ENCODE measurements around the gene DPEP1.

Gene DPEP1

DNA sequence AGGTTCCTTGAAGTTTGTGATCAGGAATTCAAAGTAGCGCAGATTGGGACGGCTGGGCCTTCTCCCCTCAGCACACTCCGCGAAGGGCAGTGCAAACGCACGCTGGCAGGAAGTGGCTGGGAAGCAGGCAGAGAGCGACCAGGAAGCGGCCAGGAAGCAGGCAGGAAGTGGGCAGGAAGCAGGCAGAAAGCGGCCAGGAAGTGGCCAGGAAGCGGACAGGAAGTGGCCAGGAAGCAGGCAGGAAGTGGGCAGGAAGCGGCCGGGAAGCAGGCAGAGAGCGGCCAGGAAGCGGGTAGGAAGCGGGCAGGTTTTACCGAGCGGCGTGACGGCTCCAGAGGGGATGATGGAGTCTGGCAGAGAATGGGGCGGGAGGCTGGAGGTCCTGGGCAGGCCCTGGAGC, 3.2 kb downstream of the DPEP1 start:
- TF ChIP-seq POLR2AphosphoS5 (IDR thresholded peaks at IDR 0.05; ENCODE audit: low read depth, low read length) (no peak), TAF1 (IDR thresholded peaks at IDR 0.05; ENCODE audit: borderline replicate concordance, low read depth, low read length) (no peak), POLR2A (IDR thresholded peaks at IDR 0.05; ENCODE audit: low read depth, low read length) (no peak)
- DNase-seq (ENCODE audit: insufficient read length) (no peak), FAIRE-seq (no peak)

DNA sequence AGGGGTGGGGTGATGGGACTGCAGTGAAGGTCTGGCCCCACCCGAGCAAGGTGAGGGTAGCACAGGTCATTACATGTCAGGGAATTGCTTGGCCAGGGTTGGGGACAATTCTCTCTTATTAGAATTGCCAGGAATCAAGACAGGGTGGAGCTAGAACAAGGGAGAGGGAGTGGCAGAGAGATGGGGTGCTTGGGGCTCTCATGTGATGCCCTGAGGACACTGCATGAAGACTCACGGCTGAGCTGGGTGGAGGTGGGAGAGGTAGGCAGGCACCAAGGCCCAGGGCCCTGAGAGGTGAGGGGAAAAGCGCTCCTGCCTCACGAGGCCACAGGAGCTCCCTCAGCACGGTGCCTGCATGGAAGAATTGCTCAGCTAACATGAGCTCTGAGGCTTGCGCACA, 3.6 kb downstream of the DPEP1 start:
- DNase-seq (ENCODE audit: insufficient read length): no peak
- TF ChIP-seq POLR2A (IDR thresholded peaks at IDR 0.05; ENCODE audit: low read depth, low read length): no peak
- no peak for TF ChIP-seq TAF1 (IDR thresholded peaks at IDR 0.05; ENCODE audit: borderline replicate concordance, low read depth, low read length)
- TF ChIP-seq POLR2AphosphoS5 (IDR thresholded peaks at IDR 0.05; ENCODE audit: low read depth, low read length): no peak
- no peak for FAIRE-seq

DNA sequence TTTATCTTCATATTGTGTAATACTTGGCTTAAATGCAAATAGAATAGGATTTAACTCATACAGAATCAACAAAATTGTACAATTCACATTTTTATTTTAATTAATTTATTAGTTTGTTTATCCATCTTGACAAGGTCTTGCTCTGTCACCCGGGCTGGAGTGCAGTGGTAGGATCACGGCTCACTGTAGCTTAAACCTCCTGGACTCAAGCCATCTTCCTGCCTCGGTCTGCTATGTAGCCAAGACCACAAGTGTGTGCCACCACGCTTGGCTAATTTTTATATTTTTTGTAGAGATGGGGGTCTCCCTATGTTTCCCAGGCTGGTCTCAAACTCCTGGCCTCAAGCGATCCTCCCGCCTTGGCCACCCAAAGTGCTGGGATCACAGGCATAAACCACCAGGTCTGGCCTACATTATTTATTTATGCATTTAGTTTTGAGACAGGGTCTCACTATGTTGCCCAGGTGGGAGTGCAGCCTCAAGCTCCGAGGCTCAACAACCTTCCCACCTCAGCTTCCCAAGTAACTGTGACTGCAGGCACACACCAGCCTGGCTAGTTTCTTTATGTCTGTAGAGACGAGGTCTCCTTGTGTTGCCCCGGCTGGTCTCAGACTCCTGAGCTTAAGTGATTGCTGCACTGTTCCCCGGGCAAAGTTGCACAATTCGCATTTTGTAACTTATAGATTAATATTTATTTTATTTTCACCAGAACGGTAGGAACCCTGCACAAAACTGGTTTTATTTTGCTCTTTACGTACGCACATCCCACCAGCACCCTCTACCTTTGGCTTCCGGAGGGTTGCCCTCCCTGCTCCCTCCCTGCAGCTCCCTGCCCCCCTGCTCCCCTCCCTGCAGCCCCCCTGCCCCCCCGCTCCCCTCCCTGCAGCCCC, 4.9 kb downstream of the DPEP1 start:
- TF ChIP-seq TAF1 (IDR thresholded peaks at IDR 0.05; ENCODE audit: borderline replicate concordance, low read depth, low read length): no peak
- TF ChIP-seq POLR2A (IDR thresholded peaks at IDR 0.05; ENCODE audit: low read depth, low read length): no peak
- no peak for TF ChIP-seq POLR2AphosphoS5 (IDR thresholded peaks at IDR 0.05; ENCODE audit: low read depth, low read length)
- FAIRE-seq: no peak
- DNase-seq (ENCODE audit: insufficient read length): no peak

DNA sequence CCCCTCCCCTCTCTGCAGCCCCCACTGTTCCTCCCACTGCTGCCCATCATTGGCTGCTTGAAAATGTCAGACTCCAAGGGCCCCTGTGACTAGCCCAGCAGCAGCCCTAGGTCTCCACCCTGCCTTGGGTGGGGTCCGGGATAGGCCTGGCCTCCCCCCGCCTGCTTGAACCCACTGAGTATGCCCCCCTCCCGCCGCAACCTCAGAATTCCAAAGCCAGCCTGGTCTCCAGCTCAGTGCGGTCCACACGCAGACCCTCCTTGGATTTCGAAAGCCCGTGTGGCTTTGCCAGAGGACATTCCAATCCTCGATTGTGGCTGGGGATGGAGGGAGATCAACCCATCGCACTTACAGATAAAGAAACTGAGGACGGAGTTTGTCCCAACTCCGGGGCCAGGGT, 6.4 kb downstream of the DPEP1 start:
- FAIRE-seq (no peak), DNase-seq (ENCODE audit: insufficient read length) (no peak)
- TF ChIP-seq POLR2AphosphoS5 (IDR thresholded peaks at IDR 0.05; ENCODE audit: low read depth, low read length): no peak
- TF ChIP-seq TAF1 (IDR thresholded peaks at IDR 0.05; ENCODE audit: borderline replicate concordance, low read depth, low read length): no peak
- no peak for TF ChIP-seq POLR2A (IDR thresholded peaks at IDR 0.05; ENCODE audit: low read depth, low read length)

DNA sequence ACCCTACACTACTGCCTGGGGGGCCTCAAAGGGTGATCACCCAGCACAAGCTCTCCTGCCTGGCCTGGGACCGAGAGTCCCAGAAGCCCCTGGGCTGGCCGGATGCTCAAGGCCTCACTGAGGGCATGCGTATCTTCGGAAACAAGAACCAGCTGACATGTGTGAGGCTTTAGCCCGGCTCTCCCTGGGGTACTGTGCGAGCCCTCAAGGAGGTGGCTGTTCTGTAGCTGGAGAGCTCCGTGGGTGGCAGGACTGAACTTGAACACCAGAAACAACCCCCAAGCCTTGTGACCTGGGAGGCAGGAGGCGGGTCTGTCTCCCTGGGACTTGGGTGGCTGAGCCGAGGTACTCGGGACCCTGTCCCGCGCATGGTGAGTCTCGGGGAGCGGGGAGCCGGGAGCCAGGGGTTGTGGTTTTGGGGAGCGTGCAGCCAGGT, 7.0 kb downstream of the DPEP1 start:
- FAIRE-seq (no peak), DNase-seq (ENCODE audit: insufficient read length) (no peak)
- TF ChIP-seq POLR2A (IDR thresholded peaks at IDR 0.05; ENCODE audit: low read depth, low read length): no peak
- no peak for TF ChIP-seq POLR2AphosphoS5 (IDR thresholded peaks at IDR 0.05; ENCODE audit: low read depth, low read length)
- TF ChIP-seq TAF1 (IDR thresholded peaks at IDR 0.05; ENCODE audit: borderline replicate concordance, low read depth, low read length): no peak

DNA sequence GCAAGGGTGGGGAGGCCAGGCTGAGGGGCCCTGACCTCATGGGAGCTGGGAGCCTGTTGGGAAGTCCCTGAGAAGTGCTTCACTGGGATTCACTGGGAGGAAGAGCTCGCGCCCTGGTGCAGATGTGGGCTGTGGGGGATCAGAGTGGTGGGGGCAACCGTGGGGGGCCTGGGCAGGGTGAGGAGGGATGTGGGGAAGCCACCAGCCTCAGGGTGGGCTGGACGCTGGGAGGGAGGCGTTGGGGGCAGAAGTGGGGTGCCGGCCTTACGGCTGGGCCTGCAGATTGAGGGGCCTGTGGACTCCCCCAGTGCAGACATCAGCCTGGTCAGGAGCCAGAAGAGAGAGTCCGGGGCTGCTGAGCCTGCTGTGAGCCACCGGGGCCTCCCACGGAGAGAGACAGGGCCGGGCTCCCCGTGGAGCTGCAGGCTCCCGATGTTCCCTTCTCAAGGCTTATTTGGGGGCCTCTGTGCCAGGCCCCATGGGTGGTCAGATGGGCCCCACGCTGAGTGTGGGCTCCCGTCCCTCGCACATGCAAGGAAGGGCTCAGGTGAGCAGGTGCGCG, 7.8 kb downstream of the DPEP1 start:
- TF ChIP-seq TAF1 (IDR thresholded peaks at IDR 0.05; ENCODE audit: borderline replicate concordance, low read depth, low read length) (no peak), POLR2A (IDR thresholded peaks at IDR 0.05; ENCODE audit: low read depth, low read length) (no peak), POLR2AphosphoS5 (IDR thresholded peaks at IDR 0.05; ENCODE audit: low read depth, low read length) (no peak)
- DNase-seq (ENCODE audit: insufficient read length) (no peak), FAIRE-seq (no peak)

DNA sequence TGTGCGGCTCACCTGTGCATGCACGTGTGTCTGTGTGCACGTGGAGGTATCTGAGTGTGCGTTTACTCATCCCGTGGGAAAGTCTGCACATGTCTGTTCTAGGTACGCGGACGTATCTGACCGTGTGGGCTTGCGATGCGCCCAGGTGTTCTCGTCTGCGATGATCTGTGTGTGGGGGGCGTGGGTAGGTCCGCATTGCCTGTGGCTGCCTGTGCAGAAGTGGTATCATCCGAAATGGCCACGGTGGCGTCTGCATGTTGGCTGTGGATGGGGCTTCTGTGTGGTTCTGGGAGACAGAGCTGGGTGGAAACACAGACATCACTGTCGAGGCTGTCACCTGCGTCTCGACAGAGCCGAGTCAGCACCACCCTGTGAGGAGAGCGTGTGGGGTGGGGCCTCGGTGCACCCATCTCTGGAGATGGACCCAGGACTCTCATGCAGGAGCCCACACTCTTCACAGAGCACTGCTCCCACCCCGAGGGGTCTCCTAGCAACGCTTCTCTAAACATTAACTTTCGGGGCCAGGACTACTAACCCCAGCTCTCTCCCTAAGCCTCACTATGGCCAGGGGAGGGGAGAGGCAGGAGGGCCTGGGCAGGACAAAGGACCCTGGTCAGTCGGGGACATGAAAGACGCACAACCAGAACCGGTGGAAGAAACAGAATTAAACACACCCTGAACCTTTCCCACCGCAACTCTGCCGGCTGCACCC, 8.4 kb downstream of the DPEP1 start:
- no peak for TF ChIP-seq TAF1 (IDR thresholded peaks at IDR 0.05; ENCODE audit: borderline replicate concordance, low read depth, low read length)
- no peak for TF ChIP-seq POLR2A (IDR thresholded peaks at IDR 0.05; ENCODE audit: low read depth, low read length)
- no peak for TF ChIP-seq POLR2AphosphoS5 (IDR thresholded peaks at IDR 0.05; ENCODE audit: low read depth, low read length)
- FAIRE-seq (no peak), DNase-seq (ENCODE audit: insufficient read length) (no peak)

DNA sequence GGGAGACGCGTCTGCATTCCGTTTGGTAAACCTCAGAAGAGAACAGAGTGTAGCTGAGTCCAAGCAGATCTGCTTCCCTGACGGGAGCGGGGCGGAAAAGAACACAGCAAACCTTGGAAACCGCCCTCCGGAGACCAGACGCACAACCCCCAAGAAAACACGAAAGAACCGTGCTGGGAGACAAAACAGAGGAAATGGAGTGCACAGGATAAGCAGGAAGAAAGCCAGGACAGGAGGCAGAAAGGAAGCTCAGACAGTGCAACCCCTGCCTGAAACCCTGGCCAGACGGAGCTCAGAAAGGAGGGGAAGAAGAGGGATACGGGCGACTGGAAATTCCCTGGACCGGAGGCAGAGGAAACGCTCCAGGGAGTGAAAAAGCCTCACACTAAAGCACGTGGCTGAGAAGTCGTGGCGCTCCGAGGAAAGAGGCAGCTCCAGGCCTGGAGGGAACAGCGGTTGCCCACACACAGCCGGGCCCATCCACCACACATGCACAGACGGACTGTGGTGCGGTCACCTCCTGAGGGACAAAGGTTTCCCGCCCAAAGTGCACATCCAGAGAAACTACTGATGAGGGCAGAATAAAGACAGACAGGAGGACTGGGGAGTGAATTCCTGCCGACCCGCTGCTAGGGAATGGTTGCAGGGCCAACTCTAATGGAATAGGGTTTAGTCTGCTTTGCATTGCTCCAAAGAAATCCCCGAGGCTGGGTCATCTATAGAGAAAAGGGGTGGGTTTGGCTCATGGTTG, 10.2 kb downstream of the DPEP1 start:
- no peak for FAIRE-seq
- DNase-seq (ENCODE audit: insufficient read length): no peak
- TF ChIP-seq POLR2A (IDR thresholded peaks at IDR 0.05; ENCODE audit: low read depth, low read length): no peak
- TF ChIP-seq POLR2AphosphoS5 (IDR thresholded peaks at IDR 0.05; ENCODE audit: low read depth, low read length): no peak
- no peak for TF ChIP-seq TAF1 (IDR thresholded peaks at IDR 0.05; ENCODE audit: borderline replicate concordance, low read depth, low read length)

DNA sequence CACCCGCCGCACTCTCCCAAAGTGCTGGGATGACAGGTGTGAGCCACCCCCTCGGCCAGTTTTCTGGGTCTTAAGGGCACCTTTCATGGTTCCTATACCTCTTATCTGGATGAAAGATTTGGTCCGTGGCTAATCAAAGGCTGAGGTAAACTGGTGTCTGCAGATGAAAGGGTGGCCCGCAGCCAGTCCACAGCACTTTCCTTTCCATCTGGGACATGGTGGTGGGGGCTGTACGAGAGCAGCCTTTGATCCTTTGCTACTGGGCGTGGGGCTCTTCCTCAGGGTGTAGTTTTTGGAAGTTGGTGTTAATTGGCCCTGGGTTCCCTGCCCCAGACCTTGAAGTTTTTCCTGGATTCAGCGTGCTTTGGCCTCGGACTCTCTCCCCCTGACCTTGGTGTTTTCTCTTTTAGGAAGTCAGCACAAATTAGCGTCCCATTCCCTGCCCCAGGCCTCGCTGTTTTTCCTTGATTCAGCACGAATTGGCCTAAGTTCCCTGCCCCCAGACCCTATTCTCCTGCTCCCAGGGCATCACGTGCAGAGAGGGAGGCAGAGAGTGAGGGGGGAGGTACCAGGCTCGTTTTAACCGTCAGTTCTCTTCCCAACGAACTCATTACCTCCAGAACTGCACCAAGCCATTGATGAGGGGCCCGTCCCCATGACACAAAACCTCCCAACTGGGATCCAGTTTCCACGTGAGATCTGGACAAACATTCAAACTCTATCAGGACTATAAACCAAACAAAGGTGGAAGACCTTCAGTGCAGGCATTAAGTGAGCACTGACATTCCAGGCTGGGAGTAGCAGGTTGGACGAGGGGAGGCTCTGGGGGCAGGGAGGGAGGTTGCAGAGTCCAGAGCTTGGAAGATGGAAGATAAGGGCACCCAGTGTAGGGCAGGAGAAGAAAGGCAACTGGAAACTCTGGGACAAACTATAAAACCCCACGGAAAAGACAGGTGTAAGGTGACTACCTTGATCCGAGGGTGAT, 11.6 kb downstream of the DPEP1 start:
- FAIRE-seq: no peak
- DNase-seq (ENCODE audit: insufficient read length): no peak
- no peak for TF ChIP-seq TAF1 (IDR thresholded peaks at IDR 0.05; ENCODE audit: borderline replicate concordance, low read depth, low read length)
- no peak for TF ChIP-seq POLR2A (IDR thresholded peaks at IDR 0.05; ENCODE audit: low read depth, low read length)
- TF ChIP-seq POLR2AphosphoS5 (IDR thresholded peaks at IDR 0.05; ENCODE audit: low read depth, low read length): no peak
